ENCODE measurements around the gene CDIPT.

- TF ChIP-seq POLR2A (IDR thresholded peaks at IDR 0.05; ENCODE audit: borderline replicate concordance, extremely low read depth, insufficient read depth, insufficient read length) (no peak), REST (IDR thresholded peaks at IDR 0.05; ENCODE audit: low read depth) (no peak), EZH2 (IDR thresholded peaks at IDR 0.05) (no peak), CTCF (IDR thresholded peaks at IDR 0.05 in 2 of 3, conservative IDR thresholded peaks at IDR 0.05 in 1 of 3; ENCODE audit: borderline replicate concordance in 1 of 3, insufficient read depth in 1 of 3, low read depth in 2 of 3, low read length in 2 of 3) (no peak), RAD21 (IDR thresholded peaks at IDR 0.05; ENCODE audit: low read depth) (no peak), CEBPB (IDR thresholded peaks at IDR 0.05; ENCODE audit: low read depth) (no peak), SIN3A (IDR thresholded peaks at IDR 0.05; ENCODE audit: low read depth) (no peak)
Observed at GRCh38 chr16:29900888-29901606, 38.0 kb upstream of the CDIPT start.

Measured in HCT116 (cell line).